ENCODE measurements around the gene ADGRL3.

Gene ADGRL3

DNA sequence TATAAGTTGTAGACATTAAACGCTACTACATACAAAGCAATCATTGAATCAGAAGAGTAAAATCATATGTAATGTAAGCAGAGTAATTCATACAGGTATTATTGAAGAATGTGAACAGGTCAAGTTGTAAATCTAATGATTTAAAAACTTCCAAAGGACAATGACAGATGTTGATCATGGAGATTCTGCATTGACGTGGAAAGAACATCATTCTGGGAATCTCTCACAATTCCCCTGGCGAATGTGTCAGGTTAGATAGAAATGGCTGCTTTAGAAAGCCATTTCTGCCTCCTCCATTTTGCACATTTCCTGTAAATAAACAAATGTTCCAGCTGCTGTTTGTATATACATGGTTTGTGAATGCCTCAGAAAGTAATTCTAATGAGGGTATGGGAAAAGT, 719.4 kb downstream of the ADGRL3 start:
- in situ Hi-C loops (cut with MboI; ENCODE audit: low pct_unique_long_range_greater_than_20kb, low sequenced_read_pairs, unreplicated experiment): no loop called here

DNA sequence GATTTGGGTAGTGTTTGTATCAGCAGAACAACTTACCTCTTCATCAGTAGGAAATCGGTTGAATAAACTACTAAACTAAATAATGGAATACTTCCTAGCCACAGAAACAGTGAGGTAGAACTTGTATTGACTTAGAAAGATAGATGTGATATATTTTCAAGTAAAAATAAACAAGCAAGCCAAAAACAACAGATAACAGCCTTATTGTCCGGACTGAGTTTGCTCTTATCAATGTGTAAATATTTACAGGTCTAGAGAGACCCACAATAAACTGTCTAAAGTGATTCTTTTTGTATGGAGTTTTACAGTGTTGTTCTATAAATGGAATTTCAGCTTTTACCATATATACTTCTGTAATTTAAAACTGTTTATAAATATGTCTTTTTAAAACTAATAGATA, 721.8 kb downstream of the ADGRL3 start:
- in situ Hi-C loops (cut with MboI; ENCODE audit: low pct_unique_long_range_greater_than_20kb, low sequenced_read_pairs, unreplicated experiment): no loop called here
- no peak for DNase-seq (ENCODE audit: low spot score)
- TF ChIP-seq, protein P1, sequence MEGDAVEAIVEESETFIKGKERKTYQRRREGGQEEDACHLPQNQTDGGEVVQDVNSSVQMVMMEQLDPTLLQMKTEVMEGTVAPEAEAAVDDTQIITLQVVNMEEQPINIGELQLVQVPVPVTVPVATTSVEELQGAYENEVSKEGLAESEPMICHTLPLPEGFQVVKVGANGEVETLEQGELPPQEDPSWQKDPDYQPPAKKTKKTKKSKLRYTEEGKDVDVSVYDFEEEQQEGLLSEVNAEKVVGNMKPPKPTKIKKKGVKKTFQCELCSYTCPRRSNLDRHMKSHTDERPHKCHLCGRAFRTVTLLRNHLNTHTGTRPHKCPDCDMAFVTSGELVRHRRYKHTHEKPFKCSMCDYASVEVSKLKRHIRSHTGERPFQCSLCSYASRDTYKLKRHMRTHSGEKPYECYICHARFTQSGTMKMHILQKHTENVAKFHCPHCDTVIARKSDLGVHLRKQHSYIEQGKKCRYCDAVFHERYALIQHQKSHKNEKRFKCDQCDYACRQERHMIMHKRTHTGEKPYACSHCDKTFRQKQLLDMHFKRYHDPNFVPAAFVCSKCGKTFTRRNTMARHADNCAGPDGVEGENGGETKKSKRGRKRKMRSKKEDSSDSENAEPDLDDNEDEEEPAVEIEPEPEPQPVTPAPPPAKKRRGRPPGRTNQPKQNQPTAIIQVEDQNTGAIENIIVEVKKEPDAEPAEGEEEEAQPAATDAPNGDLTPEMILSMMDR (IDR thresholded peaks at IDR 0.05; ENCODE audit: extremely low read depth, insufficient read depth, missing control alignments): no peak

More for the DNA sequence above, 719.4 kb downstream of the ADGRL3 start:
- DNase-seq (ENCODE audit: low spot score): no peak
- TF ChIP-seq, protein P1 (IDR thresholded peaks at IDR 0.05; ENCODE audit: extremely low read depth, insufficient read depth, missing control alignments): no peak

DNA sequence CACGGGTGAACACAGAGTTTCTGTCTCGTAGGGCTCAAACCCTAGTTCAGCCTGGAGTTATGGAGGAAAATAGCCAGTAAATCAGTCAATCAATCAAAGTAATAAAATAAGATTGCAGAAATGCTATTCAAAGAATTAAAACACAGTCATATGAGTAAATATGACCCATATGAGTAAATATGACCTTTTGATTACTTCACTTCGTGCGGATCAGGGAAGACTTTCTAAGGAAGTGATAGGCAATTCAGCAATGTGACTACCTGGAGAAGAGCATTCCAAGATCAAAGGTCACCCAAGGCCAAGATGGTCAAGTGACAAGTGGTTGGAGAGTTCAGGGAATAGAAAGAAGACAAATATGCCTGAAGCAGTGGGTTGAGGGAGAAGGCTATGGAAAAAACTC, 722.6 kb downstream of the ADGRL3 start:
- DNase-seq (ENCODE audit: low spot score): no peak
- in situ Hi-C loops (cut with MboI; ENCODE audit: low pct_unique_long_range_greater_than_20kb, low sequenced_read_pairs, unreplicated experiment): no loop called here
- TF ChIP-seq, protein P1 (IDR thresholded peaks at IDR 0.05; ENCODE audit: extremely low read depth, insufficient read depth, missing control alignments): no peak

DNA sequence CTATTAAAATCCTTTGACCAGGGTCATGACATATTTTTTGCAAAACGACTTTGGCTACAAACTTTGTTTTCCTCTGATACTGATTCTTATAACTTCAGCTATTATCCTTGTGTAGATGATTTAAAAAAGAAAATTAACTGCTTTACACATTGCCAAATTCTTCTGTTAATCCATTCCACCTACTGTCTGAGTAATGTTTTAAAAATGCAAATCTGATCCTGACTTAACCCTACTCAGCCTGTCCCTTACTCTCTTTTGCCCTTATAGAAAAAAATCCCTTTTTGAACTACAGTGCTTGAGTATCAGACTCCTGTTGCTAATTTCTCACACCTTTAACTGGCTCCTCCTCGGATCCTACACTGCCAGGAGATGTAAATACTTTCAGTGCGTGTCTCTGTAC, 723.1 kb downstream of the ADGRL3 start:
- TF ChIP-seq, protein P1 (IDR thresholded peaks at IDR 0.05; ENCODE audit: extremely low read depth, insufficient read depth, missing control alignments): no peak
- in situ Hi-C loops (cut with MboI; ENCODE audit: low pct_unique_long_range_greater_than_20kb, low sequenced_read_pairs, unreplicated experiment): no loop called here
- no peak for DNase-seq (ENCODE audit: low spot score)

DNA sequence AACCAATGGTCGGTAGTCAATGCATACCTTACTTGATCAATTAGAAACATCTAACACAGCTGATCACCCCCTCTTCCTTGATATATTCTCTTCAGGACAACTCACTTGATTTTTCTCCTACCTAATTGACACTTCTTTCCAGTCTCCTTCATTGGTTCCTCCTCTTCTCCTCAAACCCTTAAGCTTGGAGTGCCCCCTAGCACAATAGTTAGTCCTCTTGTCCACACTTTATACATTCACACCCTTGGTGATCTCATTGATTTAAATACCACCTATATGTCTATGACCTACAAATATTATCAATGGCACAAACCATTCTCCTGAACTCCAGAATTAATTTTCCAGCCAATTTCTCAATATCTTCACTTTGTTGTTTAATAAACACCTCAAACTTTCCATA, 724.0 kb downstream of the ADGRL3 start:
- DNase-seq (ENCODE audit: low spot score): no peak
- TF ChIP-seq, protein P1 (IDR thresholded peaks at IDR 0.05; ENCODE audit: extremely low read depth, insufficient read depth, missing control alignments): no peak
- in situ Hi-C loops (cut with MboI; ENCODE audit: low pct_unique_long_range_greater_than_20kb, low sequenced_read_pairs, unreplicated experiment): no loop called here

DNA sequence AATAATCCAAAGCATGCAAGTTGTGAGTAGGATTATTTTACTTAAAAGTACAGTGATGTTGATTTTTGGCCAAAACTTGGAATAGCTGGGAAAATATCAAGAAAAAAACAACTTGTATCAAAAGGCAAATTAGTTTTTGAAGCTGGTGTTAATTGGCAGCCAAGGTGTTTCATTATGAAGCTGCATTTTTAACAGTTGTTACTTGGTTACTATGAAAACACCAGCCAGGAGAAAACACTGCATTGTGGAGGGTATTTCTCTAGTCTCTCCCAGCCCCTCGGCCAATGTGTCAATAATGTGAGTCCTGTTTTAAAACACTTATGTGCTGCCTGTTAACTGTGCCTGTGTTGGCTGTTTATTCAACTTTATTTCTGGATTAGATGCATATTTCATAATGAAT, 733.4 kb downstream of the ADGRL3 start:
- in situ Hi-C loops (cut with MboI; ENCODE audit: low pct_unique_long_range_greater_than_20kb, low sequenced_read_pairs, unreplicated experiment): no loop called here
- DNase-seq (ENCODE audit: low spot score): no peak
- TF ChIP-seq, protein P1 (IDR thresholded peaks at IDR 0.05; ENCODE audit: extremely low read depth, insufficient read depth, missing control alignments): no peak

DNA sequence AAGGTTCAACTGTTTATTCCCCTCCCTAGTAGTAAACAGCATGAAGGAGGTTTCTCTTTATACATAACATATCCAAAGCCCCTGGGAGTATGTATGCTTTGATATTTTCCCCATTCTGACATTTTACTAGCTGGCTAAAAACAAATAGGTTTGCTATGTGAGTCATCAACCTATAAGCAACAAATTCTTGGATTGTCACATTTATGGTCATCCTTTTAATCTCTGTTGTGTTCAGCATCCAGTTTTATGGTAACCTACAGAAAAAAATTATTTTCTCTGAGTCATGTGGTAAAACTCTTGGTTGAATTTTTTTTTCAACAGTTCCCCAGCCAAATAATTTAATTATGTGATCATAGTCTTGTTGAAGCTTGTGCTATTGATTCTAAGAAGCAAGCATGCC, 734.1 kb downstream of the ADGRL3 start:
- TF ChIP-seq, protein P1 (IDR thresholded peaks at IDR 0.05; ENCODE audit: extremely low read depth, insufficient read depth, missing control alignments): no peak
- in situ Hi-C loops (cut with MboI; ENCODE audit: low pct_unique_long_range_greater_than_20kb, low sequenced_read_pairs, unreplicated experiment): no loop called here
- no peak for DNase-seq (ENCODE audit: low spot score)
